B cell (primary cell): ENCODE data around the gene TRIM28.

Experiments used
- CTCF ChIP-seq: fragments of 200-600 bp; IDR thresholded peaks from one replicate; pipeline ENCODE4 v1.8.0; 2022; ENCODE audit warnings: antibody characterized with exemption, mild to moderate bottlenecking
- EZH2 ChIP-seq: IDR thresholded peaks from 2 replicates; pipeline ENCODE4 v1.6.1; 2012; ENCODE audit warnings: borderline replicate concordance, low read depth, mild to moderate bottlenecking, moderate library complexity, low read length; ENCODE audit not compliant: insufficient read depth, poor library complexity, severe bottlenecking

DNA sequence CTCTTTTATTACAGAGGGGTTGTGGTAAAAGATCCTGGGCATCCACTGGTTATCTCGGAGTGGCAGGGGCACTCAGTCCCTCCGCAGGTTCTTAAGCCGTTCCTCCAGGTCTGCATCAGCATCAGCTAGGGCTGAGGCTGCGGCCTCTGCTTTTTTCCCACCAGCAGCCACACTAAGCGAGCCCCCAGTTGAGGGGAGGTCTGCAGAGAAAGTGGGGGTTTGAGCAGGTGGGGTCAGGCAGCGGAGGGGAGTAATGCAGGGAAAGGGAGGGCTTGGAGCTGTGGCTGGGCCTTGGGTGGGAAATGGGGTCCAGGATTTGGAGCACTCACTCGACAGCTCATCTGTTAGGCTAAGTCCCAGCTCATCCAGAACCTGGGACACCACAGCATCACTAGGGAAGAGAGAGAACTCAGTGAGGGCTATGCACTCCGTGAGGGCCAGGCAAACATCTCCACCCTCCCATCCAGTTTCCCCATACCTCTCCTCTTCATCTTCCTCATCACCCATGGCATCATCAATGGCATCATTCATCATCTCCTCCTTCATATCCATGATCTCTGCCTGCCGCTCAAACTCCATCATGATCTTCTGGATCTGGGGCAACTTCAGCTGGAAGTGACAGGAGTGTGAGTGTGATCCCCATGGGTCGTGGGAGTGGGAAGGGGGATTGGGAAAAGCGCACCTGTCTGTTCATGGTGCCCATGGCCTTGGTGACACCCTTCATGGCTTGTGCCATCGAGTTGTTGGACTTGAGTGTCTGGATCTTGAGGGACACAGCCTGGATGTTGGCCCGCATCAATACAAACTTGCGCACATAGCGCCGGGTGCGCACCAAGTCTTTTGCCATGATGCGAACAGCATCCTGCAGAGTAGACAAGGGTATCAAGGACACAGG, 8.0 kb downstream of the TRIM28 start:
- TF ChIP-seq CTCF (no peak), EZH2 (no peak)
